HL-60 (cell line): ENCODE measurements around the gene GABRB1.

Experiments used
- DNase-seq, 2 experiments: peaks; one replicate each; pipeline ENCODE4 v3.0.0-alpha.2; 2010 to 2020; ENCODE audit warnings: low read depth in 1 of 2, low spot score in 1 of 2
- H3K27ac ChIP-seq: fragments of 250-450 bp; sonication (Bioruptor Pico); replicated peaks from 2 replicates; pipeline ENCODE4 v1.5.1; 2020; ENCODE audit warnings: mild to moderate bottlenecking, moderate library complexity
- H3K27me3 ChIP-seq: fragments of 250-450 bp; sonication (Bioruptor Pico); 2 replicates; pipeline ENCODE4 v1.5.1; 2021; ENCODE audit warnings: mild to moderate bottlenecking, moderate library complexity; ENCODE audit not compliant: insufficient read depth, poor library complexity, severe bottlenecking
- H3K4me3 ChIP-seq: replicated peaks from 2 replicates; pipeline ENCODE4 v1.5.1; 2011; ENCODE audit warnings: mild to moderate bottlenecking, control low read depth, low read length; ENCODE audit not compliant: insufficient read depth
- GABPA ChIP-seq: IDR thresholded peaks from 2 replicates; pipeline ENCODE4 v1.6.1; 2012; ENCODE audit warnings: low read depth
- POLR2AphosphoS5 ChIP-seq: IDR thresholded peaks from 2 replicates; pipeline ENCODE4 v1.6.1; 2012; ENCODE audit warnings: low read depth
- REST ChIP-seq: IDR thresholded peaks from 2 replicates; pipeline ENCODE4 v1.6.1; 2012; ENCODE audit warnings: low read depth; ENCODE audit not compliant: insufficient replicate concordance
- SPI1 ChIP-seq: IDR thresholded peaks from 2 replicates; pipeline ENCODE4 v1.6.1; 2012; ENCODE audit warnings: low read depth, mild to moderate bottlenecking, borderline replicate concordance
- TF ChIP-seq, protein P1 (sequence below): IDR thresholded peaks from one replicate; pipeline ENCODE4 v1.5.1; 2011; ENCODE audit warnings: low read length, control low read depth, inconsistent platforms; ENCODE audit not compliant: insufficient read depth

The GABRB1 gene

GRCh38 chr4:47382846-47383360 is 351.5 kb downstream of the GABRB1 start:
- no peak for TF ChIP-seq GABPA
- no peak for TF ChIP-seq REST
- TF ChIP-seq SPI1, result no peak
- TF ChIP-seq, protein P1, sequence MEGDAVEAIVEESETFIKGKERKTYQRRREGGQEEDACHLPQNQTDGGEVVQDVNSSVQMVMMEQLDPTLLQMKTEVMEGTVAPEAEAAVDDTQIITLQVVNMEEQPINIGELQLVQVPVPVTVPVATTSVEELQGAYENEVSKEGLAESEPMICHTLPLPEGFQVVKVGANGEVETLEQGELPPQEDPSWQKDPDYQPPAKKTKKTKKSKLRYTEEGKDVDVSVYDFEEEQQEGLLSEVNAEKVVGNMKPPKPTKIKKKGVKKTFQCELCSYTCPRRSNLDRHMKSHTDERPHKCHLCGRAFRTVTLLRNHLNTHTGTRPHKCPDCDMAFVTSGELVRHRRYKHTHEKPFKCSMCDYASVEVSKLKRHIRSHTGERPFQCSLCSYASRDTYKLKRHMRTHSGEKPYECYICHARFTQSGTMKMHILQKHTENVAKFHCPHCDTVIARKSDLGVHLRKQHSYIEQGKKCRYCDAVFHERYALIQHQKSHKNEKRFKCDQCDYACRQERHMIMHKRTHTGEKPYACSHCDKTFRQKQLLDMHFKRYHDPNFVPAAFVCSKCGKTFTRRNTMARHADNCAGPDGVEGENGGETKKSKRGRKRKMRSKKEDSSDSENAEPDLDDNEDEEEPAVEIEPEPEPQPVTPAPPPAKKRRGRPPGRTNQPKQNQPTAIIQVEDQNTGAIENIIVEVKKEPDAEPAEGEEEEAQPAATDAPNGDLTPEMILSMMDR, result no peak
- TF ChIP-seq POLR2AphosphoS5, result no peak
- Histone ChIP-seq H3K4me3 (no peak overlapping the region), H3K27ac (no peak overlapping the region), H3K27me3 (no peaks in the 10 kb centered on the region)
- DNase-seq, result no peak

DNA sequence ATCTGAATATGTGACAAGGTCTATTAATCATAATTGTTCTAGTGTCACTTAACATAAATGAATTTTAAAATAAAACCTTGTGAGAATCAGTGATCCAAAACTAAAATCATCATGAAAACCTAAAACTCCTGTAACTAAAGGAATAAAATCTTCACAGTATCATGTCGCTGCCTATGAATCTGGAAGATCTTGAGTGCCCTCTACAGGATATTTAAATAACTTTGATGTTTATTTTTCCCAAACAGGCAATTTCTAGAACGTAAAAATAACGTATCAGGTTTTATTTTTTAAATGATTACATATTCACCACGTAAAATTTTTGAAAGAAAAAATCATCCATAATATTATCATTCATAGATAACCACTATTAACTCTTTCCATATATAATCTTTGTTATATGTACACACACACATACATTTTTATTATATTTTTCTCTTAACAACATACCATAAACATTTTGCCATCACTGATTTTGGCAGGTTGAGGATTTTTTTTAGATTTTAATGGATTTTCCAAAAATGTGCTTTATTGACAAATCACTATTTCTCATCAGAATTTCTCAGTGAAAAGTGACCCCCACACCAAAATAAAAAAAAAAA is 352.6 kb downstream of the GABRB1 start:
- DNase-seq, result no peak

GRCh38 chr4:47386146-47386545 is 354.8 kb downstream of the GABRB1 start:
- no peak overlapping the region for H3K27ac ChIP-seq
- H3K27me3 ChIP-seq, result no peaks in the 10 kb centered on the region
- DNase-seq, result no peak
- TF ChIP-seq SPI1, result no peak
- TF ChIP-seq, protein P1, result no peak
- TF ChIP-seq REST, result no peak
- TF ChIP-seq POLR2AphosphoS5, result no peak
- TF ChIP-seq GABPA, result no peak
- no peak overlapping the region for H3K4me3 ChIP-seq

More for the DNA sequence above, 352.6 kb downstream of the GABRB1 start:
- no peaks in the 10 kb centered on the region for H3K27me3 ChIP-seq
- TF ChIP-seq POLR2AphosphoS5, result no peak
- no peak for TF ChIP-seq GABPA
- no peak for TF ChIP-seq SPI1
- TF ChIP-seq, protein P1, result no peak
- TF ChIP-seq REST, result no peak
- no peak overlapping the region for H3K27ac ChIP-seq
- no peak overlapping the region for H3K4me3 ChIP-seq
